NCI-H1092 (cell line): ENCODE results near the gene GAREM1.
"Not testable (repeated sequence)": the region's sequence is repeated elsewhere in the genome, so short reads cannot be mapped to it uniquely, and the experiment has no call there.

Experiments
- DNase-seq: peaks from one replicate; lab custom pipeline; 2025; lab: John Stamatoyannopoulos, UW

GAREM1 gene

DNA sequence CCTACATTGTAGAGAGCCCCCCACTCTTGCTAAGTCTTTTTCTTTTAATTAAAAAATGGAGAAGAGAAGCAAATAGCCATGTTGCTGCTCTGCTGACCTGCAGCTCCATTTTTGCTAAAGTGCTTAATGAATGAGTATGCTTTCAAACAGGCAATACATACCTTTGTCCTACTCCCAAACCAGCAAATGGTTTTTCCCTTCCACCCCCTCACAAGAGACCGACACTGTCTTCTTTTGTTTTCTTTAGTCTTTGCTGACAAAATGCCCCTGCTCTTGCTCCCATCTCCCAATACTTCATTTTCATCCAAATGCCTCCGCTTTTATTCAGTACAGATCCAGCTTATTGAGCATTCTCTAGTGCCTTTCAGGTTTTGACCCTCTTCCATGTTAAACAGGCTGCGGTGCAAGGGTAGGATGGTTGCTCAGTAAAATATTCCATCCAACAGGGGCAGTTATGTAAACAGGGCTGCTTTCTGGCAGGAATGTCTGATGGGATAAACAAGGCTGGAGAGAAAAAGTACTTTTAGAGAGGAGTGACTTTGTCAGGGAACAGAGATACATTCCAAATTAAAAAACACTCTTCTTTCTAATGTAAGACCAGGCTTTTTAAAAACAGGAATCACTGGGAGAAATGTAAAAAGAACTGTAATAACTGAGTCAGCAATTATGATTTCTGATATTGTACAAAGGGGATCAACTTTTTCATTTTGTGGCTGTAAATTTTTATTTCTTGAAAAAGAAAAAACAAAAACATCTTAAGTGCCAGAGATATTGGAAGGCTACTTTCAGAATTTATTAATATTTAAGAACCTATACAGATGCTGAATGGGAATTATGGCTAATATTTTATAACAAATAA is 144.0 kb downstream of the GAREM1 start:
- DNase-seq, result no peak

DNA sequence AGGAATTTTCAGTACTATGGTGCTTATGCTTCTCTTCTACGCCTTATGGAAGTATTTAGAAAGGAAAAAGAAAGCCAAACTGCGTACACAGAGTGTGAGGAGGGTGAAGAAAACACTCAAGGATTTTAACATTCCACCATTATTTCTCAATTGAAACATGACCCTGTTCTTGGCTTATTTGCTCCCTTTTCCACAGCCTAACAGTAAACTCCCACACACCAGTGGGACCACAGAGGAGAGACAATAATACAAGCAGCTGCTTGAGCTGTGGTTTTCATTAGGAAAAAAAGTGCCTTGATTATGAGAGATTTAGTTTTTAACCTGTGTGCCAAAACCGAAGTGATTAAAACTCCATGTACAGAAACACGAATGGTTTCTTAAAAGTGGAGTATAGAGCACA is 146.5 kb downstream of the GAREM1 start:
- DNase-seq, result no peak

DNA sequence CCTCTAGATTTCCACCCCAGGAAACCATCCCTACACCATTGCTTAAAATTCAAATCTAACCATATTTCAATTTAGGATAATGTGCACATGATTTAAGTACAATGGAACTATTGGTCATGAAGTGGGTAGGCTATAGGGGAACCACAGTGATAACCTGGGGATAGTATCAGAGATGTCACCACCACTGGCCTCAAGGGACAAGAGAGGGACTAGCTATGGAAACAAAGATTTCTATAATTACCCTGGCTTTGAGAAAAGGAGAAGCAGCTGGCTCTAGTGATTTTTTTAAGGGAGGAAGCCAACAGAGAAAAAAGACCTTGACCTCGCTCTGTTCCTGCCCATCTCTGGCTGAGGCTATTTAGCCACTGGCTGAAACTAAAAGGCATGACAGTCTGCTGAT is 148.9 kb downstream of the GAREM1 start:
- no peak for DNase-seq

DNA sequence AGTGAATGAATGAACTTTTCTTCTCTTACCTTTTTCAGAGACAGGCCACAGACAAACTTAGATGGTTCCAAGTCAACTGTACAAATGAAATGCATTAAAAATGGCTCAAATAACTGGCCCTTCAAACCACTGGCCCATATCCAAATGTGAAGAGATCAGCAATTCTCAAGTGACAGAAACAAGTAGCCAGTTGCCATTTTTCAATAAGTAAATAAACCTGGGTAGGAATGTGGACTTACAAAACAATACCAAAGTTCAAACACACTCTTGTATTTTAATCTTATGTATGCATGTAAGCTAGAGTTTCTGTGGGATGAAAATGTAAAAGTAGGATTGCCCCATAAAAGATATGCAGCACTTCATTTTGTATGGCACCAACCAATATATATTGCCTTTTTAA is 151.6 kb downstream of the GAREM1 start:
- DNase-seq, result no peak

DNA sequence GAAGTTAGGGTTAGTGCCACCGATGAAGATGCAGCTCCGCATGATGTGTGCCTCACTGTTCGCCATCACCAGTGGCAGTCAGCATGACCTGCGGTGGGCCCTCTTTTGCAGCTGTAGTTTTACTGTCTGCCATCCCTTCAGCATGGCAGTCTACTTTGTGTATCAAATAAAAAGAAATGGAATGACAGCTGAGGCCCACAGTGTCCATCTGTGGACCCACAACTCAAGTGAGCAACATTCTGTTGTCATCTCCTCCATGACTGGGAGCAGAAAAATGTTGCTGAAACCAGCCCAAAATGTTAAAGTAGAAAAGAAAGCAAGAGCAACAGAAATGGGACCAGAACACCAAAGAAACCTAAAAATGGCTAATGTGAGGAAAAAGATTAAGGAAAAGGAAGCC is 152.1 kb downstream of the GAREM1 start:
- DNase-seq, result no peak

DNA sequence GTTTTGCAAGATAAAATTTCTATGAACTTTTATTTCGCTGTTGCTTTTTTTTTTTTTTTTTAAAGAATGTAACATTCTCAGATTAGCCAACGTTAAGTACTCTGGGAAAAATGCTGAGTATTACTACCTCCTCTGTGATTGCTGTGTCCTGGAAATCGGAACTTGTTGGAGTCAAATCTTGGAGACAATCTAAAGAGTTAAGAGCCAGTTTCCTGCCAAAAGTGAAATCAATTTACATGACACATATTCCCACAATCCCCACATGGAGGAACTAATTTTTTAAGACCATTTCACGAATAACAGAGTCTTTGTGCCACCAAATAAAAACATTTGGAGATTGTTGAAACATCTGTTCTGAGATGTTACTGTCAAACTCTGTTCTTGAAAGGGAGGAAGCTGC is 153.0 kb downstream of the GAREM1 start:
- no peak for DNase-seq

DNA sequence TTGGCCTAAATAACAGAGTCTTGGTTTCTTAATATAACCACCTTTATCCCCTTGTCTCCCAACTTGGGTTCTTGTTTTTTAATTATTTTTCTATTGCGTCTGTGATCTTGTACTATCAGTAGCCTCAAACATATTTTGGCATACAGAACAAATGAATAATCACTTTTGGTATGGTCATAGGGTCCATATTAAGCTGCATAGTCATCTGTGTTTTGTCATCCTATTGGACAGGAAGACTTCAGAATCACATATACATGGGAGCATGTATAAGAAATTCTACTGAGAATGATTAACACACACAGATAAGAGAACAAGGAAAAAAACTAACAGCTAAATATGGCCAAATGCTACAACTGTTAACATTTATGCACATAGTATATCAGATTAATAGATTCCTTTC is 154.8 kb downstream of the GAREM1 start:
- no peak for DNase-seq

DNA sequence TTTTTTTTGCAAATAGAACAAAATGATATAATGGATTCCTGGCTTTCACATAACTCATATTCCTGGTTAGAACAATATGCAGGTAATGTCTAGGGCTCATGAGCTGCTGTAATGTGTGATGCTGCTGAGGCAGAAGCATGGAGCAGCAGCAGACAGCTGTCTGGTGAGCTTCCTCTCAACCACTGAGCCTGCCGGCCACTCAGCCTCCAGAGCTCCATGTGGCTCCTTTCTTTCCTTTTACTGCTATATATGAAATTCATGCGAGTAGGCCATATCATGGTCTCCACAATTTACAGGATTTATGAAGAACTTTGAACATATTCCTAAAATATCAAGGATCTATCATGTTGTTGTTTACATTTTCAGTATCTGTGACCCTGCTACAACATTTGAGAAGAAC is 159.9 kb downstream of the GAREM1 start:
- no peak for DNase-seq

DNA sequence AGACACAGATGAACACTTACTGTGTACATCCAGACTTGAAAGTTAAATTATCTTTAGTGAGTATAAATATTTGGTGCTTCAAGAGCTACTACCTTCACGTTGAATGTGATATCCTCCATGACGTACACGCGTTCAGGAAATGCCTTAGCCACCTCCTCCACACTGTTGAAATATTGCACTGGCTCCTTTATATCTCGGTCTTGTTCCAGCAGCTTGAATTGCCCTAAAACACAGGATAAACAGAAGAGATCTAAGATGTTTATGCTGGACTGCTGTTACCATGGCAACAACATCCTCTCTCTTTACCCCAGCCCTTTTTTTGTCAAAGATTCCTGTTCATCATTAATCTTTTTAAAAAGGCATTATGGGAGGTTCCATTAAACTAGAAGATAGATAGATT is 160.6 kb downstream of the GAREM1 start:
- no peak for DNase-seq

DNA sequence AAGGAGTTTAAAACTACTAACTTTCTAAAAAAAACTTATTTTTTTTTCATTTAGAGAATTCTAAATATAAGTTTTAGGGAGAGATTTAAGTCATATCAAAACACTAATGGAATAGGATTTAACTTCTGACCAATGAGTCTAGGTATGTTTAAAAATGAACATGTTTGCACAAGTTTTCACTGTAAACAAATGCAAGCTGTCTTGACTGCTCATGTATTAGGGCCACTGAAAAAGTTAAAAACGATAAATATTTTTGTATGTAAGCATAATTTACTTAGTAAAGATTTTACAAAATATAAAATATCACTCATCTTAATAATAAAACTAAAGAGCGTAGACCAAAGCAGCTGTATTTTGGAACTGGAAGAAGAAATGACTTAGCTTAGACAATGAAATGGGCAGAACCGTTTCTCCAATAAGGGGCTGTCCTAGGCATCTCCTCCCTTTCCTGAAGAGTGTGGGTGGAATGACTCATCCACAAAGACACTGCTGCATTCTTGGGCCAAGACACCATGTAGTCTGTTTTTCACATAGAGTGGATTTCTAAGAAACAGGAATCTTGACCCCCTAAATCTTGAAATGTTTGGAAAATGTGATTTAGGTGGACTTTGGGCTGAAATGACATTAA is 162.1 kb downstream of the GAREM1 start:
- DNase-seq, result no peak

DNA sequence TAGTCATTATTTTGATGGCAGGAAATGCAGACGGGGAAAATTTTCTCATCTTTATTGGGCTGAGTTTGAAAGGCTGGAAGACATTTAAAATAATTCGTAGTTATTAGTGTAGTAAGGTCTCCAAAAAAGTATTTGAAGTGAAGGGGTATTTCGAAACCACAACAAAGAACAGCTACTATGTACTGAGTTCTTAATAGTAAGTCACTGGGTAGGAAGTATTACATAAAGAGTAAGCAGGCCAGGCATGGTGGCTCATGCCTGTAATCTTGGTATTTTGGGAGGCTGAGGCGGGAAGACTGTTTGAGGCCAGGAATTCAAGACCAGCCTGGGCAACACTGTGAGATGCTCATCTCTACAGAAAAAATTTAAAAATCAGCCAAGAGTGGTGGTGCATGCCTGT is 167.3 kb downstream of the GAREM1 start:
- no peak for DNase-seq

DNA sequence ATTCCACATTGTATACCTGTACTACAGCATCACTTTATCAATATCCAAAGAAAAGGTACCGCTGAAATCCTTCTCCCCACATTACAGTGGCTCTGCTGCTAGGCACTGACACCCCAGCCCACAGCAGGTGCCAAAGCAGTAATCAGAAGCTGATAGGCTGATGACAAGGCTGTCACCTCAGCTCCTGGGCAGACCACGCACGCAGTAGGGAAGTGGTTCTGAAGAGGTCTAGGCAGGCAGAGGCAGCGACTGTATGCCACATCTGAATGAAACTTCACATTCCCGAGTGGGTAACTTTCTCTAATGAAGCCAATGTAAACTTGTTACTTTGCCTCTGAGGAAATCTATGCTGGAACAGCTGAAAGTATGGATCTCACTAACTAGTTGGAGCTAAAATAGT is 167.9 kb downstream of the GAREM1 start:
- DNase-seq, result no peak

DNA sequence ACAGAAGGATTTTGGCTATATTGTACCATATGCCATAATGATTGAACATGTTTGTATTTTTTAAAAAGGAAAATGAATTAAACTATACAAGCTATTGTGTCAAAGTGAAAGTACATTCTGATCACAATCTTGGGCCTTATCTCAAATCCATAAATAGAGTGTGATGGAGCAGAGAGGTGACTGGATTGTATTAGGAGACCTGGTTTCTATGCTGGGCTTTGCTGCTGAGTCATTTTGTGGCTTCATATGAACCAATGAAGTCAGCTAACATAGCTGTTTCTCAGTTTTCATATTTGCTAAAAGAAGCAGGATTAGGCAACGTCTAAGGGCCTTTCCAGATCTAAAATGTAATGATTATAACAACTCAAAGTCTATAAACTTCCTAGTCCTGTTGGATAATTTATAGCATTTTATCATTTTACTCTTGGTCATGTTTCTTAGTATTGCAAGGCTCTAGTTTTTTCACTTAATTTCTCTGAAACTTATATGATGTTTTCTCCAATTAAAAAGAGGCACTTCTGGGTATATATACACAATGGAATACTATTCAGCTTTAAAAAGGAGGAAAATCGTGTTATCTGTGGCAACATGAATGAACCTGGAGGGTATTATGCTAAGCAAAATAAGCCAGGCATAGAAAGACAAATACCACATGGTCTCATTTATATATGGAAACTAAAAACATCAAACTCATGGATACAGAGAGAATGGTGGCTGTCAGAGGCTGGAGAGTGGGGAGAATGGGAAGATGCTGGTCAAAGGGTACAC is 168.5 kb downstream of the GAREM1 start:
- DNase-seq, result no peak

DNA sequence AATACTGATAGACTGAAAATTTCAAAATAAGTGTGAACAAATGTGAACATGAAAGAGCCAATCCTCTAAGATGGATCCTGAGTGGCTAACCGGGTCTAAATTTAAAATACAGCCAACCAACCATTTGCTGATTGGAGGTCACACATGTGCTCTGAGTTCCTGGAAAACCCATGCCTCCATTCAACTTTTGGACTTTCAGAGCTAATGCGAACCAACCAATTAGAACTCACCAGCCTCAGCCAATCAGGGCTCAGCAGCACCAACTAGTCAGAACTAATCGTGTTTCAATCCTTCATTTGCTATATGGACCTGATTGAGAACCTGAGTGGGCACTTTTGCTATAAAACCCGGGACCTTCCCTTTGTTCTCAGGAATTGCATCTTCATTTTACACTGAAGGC is 169.3 kb downstream of the GAREM1 start:
- no peak for DNase-seq

DNA sequence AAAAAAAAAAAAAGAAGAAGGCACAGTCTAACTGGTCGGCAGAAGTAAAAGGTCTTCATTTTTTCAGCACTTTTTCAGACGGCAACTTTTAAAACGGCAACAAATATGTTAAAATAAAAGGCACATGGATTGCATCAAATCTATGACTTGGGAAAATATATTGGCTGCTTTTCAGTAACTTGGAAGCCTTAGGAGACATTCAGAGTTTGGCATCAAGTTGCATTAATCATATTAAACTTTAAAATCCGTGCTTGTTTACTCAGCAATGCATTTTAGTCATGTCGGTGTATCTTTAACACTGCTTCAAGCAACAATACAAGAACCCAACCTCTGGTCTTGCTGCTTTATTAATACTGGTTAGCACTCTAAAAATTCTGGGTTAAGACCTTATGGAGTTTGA is 169.8 kb downstream of the GAREM1 start:
- DNase-seq, result no peak

DNA sequence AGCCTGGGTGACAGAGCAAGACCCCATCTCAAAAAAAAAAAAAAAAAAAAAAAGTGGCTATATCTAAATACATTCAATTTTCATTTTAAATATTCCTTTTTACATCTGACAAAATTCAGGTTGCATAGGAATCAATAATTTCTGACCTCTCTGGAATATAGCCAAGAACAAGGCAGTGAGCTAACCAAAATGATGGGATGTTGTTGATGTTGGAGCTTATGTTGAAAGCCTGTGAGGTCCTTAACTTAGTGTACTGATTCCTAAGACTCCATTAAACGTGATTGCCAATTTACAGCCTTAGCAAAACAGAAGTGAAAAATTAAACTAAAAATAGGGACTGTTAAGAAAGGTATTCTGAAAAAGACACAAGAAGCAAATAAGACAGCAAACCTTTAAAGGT is 171.2 kb downstream of the GAREM1 start:
- no peak for DNase-seq

DNA sequence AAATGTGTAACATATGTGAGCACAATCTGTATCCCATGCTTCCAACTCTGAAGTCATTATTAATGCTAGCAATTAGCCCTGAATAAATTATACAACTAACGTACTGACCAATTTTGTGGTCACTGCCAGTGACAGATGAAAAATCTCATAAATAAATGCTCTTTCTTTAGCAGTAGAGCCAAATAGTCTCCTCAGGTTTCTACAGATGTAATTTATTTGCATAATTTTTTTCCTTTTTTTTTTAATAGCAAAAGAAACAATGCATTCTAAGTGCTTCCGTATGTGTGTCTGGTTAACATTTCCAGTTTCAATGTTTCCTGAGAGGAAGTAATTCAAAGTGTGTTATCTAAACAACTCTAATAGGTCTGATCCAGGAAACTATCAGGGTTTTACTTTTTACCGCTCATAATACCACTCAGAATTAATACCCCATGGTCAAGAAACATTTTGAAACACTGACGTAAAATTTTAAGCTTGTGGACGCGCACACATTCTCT is 172.5 kb downstream of the GAREM1 start:
- no peak for DNase-seq

DNA sequence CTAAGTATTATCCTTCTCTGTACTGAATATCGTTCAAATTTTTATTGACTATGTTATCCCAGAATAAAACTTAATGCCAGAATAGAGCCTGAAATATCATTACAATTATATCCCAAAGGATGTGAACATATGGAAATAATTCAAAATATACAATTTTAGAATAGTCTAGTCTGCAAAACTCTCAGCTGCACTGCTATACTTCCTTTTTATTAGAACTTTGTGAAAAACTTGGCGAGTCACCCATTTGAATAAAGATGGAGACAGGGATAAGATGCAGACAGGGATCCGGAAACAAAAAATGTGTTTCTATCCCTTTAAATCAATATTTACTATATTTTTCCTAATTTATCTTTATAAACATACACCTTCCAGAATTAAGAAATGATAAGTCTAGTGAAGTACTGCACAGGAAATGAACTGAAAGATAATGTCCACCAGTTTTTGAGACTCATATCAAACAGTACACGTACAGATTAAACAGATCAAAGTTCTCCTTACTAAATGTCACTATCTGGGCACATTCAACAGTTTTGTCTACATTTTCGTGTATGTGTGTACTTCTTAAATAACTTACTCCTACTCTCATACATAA is 173.0 kb downstream of the GAREM1 start:
- DNase-seq, result no peak

DNA sequence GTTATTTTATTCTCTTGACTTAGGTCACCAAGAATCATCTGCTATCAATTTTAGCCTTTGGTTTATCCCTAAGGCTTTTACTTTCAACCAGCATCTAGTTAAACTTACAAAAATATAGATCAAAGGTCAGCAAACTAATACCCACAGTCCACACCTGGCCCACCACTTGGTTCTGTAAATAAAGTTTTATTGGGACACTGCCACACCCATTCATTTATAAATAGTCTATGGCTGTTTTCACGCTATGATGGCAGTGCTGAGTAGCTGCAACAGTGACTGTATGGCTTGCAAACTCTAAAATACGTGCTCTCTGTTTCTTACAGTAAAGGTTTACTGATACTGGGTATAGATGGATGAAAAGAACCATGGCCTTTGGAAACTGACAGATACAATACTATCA is 173.8 kb downstream of the GAREM1 start:
- no peak for DNase-seq

DNA sequence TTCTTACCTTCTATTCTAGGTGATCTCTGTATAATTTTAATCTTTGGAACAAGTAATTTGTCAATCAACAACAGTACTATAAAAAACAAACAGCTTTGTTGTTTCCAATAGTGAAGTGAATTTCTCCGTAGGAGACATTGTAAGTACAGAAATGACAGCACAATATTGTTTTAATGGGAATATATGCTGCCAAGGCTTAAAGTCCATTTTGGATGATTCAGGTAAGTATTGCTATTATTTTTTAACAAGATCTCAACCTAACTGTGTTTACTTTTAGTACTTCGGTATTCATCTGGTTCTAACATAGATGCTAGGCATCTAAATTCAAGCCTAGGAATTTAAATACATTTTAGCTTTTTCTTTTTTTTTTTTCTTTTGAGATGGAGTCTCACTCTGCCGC is 175.1 kb downstream of the GAREM1 start:
- no peak for DNase-seq

DNA sequence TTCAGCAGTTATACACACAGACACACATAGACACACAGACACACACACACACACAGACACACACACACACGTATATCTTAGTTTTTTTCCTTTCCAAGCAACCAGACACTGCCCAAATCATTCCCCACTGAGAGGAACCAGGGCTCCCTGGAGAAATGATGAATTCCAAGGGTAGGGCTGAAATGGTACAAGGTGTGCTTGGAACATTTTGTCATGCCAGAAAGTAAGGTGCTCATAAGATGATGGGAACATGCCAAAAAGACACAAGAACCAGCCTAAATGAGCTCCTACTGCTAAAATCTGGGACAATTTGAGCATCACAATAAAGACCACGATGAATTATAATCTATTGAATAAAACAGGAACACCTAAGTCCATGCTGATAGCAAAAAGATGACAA is 177.6 kb downstream of the GAREM1 start:
- DNase-seq, result no peak

DNA sequence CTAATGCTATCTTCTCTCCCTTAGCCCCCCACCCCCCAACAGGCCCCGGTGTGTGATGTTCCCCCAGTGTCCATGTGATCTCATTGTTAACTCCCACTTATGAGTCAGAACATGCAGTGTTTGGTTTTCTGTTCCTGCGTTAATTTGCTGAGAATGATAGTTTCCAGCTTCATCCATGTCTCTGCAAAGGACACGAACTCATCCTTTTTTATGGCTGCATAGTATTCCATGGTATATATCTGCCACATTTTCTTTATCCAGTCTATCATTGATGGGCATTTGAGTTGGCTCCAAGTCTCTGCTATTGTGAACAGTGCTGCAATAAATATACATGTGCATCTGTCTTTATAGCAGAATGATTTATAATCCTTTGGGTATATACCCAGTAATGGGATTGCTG is 179.1 kb downstream of the GAREM1 start:
- DNase-seq, result not testable (repeated sequence)

DNA sequence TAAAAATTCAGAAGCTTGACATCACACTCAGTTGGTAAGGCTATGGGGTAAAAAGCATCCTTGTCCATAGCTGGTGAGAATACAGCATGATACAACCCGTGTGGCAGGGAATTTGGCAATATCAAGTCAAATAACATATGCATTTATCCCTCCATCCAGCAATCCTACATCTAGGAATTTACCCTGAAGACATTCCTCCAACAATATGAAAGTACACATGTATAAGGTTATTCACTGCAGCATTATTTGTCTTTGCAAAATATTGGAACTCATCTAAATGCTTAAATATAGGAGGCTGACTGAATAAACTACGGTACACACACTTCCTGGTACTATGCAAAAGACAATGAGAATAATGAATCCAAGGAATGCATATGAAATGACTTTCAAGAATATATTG is 179.9 kb downstream of the GAREM1 start:
- no peak for DNase-seq
